Stimulated activated CD8-positive, alpha-beta memory T cell treated with anti-CD3 and anti-CD28 coated beads, Interleukin-15, amount 100 ng/mL, for 4 hours (primary cell): ENCODE data around the gene NEK7.

Experiments used
- DNase-seq, 2 donors: peaks; one replicate each; pipeline ENCODE4 v3.0.0-alpha.2; 2020; ENCODE audit warnings: low read depth in 2 of 2

The NEK7 gene

GRCh38 chr1:198255784-198256183 is 99.0 kb downstream of the NEK7 start:
- no peak for DNase-seq

DNA sequence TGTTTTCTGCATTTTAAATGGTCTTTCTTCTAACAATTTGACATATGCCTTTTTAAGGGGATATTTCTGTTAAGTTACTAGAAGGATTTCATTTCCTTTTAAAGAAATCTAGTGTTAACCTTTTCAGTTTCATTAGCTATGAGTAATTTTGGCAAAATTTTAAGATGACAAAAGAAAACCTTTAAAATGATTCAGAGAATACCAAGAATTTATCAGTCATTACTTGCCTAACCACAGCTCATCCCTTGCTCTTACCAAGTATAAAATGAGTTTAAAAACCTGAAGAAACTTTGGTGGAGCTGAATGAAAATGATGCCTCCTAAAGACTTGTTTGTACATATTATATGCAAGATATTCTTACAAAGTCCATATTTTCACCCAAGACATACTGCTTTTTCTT is 101.7 kb downstream of the NEK7 start:
- DNase-seq = no peak

- DNase-seq = no peak
Observed at GRCh38 chr1:198259333-198260074, 102.7 kb downstream of the NEK7 start.

DNA sequence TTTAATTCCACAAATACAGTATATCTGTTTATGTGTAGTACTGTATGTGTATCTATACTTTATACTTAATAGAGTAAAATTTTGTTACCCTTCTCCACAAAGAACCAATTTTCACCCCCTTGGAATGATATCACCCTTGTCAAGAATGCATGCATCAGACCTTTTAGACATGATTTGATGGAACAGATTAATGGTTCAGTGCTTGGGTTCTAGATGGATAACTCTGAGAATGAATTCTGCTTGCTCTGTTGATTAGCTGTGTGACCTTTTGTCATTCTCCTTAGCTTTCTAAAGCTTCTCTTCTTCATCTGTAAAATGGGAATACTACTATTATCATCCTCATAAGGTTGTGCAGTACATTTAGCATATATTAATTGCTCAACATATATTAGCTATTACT is 105.1 kb downstream of the NEK7 start:
- DNase-seq = no peak

DNA sequence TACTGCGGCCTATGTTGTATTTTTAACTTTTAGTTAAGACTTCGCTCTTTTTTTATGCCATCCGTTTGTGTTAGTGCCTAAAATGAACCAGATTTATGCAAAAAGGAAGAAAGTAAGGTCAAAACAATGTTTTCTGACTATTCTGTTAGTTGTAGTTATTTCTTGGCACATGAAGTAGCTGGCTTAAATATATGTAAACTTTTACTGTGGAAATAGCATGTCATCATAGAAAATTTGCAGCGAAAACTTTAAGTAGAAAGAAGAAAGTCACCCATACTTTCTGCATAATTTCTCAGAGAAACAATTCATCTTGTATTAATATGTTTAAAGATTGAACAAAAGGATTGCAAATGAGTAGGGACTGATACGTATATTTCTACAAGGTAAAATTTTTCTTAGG is 106.4 kb downstream of the NEK7 start:
- no peak for DNase-seq

GRCh38 chr1:198264282-198264681 is 107.5 kb downstream of the NEK7 start:
- no peak for DNase-seq

DNA sequence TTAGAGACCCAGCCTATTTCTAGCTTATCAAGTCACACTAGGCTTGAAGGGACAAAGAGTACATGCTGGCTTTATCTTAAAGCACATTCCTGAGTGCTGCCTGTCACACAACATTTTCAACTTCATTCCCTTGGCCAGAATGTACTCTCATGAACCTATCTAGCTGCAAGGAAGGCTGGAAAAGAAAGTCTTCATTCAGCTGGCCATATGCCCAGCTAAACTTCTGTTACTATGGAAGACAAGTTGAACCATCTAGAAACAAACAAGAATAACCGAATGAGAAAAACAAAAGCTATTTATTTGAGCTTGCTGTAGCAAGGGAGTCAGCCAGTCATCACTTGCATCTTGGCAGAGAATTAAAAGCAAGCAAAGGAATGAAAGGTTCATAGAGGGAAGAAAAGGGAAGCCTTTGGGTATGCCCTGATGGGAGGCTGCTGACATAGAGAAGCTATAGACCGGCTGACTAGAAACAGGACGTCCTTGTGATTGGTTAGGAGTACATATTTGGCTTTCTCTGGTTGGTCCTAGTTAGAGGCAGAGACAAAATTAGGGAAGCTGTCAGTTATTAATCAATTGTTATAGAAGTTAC is 108.4 kb downstream of the NEK7 start:
- DNase-seq = no peak

- DNase-seq = no peak
Observed at GRCh38 chr1:198267056-198267455, 110.3 kb downstream of the NEK7 start.

DNA sequence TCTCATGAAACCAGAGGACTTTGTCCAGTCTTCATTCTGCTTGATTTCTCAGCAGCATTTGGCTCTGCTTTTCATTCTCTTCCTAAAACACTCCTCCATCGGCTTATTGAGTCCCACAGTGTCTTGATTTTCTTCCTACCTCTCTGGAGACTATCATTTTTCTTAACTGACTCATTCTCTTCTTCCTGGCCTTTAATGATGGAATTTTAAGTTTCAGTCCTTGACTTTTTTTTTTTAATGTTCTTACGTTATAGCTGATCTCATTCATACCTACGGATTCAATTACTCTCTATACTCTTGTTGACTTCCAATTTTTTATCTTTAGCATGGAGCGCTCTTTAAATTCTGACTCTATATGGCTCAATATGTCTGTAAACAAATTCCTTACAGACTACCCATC is 111.1 kb downstream of the NEK7 start:
- DNase-seq = no peak

GRCh38 chr1:198268784-198269645 is 112.2 kb downstream of the NEK7 start:
- no peak for DNase-seq

- no peak for DNase-seq
Observed at GRCh38 chr1:198269646-198269940, 112.8 kb downstream of the NEK7 start.

GRCh38 chr1:198270273-198270828 is 113.6 kb downstream of the NEK7 start:
- no peak for DNase-seq

DNA sequence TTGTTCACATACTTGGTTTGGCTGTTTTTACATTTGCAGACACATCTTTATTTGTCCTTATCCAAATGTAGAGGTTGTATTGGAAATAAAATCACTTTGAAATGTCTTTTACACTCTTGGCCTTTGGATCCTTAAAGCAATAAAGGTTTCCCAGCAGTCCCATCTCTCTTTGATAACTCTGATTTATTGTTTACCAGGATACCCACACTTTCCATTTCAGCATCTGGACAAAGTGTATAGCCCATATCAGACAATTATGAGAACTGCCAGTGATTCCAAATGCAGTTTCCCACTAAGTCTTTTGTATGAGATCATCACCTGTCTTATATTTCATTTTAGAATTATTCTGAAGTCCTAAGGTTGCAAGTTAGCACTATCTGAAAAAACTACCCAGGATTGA is 114.7 kb downstream of the NEK7 start:
- no peak for DNase-seq

DNA sequence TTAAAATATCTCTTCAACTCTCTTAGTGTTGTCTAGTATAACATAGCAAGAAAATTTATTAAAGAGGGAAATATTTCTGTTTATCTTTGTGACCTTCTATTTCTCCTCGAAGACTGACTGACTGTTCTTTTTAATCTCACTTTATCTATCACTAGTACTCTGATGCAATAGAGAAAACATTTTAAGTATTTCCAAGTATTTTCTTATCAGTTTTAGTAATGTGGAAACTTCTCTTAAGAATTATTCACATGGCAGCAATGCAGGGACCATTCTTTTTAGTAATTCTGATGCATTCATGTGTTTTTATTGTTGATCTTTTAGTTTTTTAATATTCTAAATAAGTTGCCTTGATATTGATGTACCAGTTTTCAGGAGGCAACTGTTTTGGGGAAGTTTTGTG is 115.7 kb downstream of the NEK7 start:
- DNase-seq = no peak

GRCh38 chr1:198273748-198274295 is 117.0 kb downstream of the NEK7 start:
- DNase-seq = no peak

- no peak for DNase-seq
Observed at GRCh38 chr1:198275597-198275996, 118.8 kb downstream of the NEK7 start.

GRCh38 chr1:198276241-198276640 is 119.4 kb downstream of the NEK7 start:
- DNase-seq = no peak

DNA sequence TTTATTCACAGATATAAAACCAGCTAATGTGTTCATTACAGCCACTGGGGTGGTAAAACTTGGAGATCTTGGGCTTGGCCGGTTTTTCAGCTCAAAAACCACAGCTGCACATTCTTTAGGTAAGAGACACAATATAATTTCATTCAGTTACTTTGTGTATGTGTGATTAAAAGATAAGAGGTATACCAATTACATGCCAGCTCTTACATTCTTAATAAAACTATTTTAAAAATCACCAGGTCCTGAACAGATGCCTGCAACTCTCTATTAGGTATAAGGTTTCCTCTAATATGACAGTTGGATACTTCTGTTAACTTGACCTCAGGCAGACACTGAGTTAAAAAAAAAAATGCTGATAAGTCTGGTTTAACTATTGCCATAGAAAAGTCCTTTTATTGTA is 122.1 kb downstream of the NEK7 start:
- DNase-seq = no peak

GRCh38 chr1:198280080-198280479 is 123.3 kb downstream of the NEK7 start:
- no peak for DNase-seq

DNA sequence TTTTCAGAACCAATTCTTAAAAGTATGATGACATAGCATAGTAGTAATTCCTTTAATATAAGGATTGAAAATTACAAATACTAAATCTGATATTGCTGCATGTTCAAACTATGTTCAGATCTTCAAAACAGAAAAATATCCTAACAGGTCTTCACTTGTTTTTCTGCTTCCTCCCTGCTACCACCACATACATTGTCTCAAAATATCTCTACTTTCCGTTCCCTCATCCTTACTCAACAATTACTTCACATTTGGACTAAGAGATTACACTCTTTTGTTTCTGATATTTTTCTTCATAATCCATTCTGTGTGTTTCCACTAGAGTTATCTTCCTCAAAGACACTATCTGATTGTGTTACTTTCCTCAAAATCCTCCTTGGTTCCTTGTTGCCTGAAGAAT is 125.1 kb downstream of the NEK7 start:
- no peak for DNase-seq

DNA sequence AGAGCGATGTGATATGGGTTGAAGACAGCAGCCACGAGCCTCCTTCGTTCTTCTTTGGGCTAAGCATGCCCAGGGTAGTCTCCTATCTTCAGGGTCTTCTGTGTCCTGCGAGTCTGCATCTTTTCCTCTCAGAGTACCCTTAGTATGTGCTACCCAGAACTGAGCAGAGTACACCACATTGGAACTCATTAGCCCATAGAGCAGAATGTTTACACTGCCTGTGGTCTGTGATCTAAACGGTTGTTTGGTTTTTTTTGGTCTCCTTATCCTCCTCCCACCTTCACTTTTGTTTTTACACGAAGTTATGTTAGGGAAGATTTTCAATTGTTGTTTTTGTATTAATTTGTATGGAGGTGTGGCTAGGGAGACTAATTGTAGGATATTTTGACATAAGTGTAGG is 126.4 kb downstream of the NEK7 start:
- DNase-seq = no peak

GRCh38 chr1:198287916-198288315 is 131.1 kb downstream of the NEK7 start:
- DNase-seq = no peak
